ENCODE measurements around the gene OR10X1.

OR10X1 gene

GRCh38 chr1:158579733-158580132 lies at the start of gene OR10X1:
Gene OR10X1, minus strand, starts transcription at chr1:158579899. Its CDS starts 0 bp downstream, at chr1:158579899.
- DNase-seq = no peak

GRCh38 chr1:158613764-158614163 lies 34.1 kb upstream of the OR10X1 start:
- DNase-seq = no peak

GRCh38 chr1:158611916-158612315 lies 32.2 kb upstream of the OR10X1 start:
- no peak for DNase-seq

GRCh38 chr1:158607296-158607695 lies 27.6 kb upstream of the OR10X1 start:
- no peak for DNase-seq

- no peak for DNase-seq
These were observed 25.3 kb upstream of the OR10X1 start, which contains the start of gene OR10Z1 for GRCh38 chr1:158604968-158605367. Gene OR10Z1, plus strand, starts transcription at chr1:158605268. Its CDS starts 1,171 bp downstream, at chr1:158606439.

- DNase-seq = no peak
These were observed 21.0 kb upstream of the OR10X1 start for GRCh38 chr1:158600735-158601134.

- DNase-seq = no peak
These were observed 7.2 kb upstream of the OR10X1 start for GRCh38 chr1:158586942-158587341.

GRCh38 chr1:158583962-158584361 lies 4.3 kb upstream of the OR10X1 start:
- DNase-seq = no peak

GRCh38 chr1:158577561-158577960 lies 2.1 kb downstream of the OR10X1 start:
- no peak for DNase-seq

- no peak for DNase-seq
These were observed 7.5 kb downstream of the OR10X1 start for GRCh38 chr1:158572226-158572625.

- DNase-seq = no peak
These were observed 9.2 kb downstream of the OR10X1 start, which contains the start of gene OR6P1 for GRCh38 chr1:158570480-158570879. Gene OR6P1, minus strand, starts transcription at chr1:158570580. Its CDS starts 6,976 bp downstream, at chr1:158563604.

- no peak for DNase-seq
These were observed 15.1 kb downstream of the OR10X1 start for GRCh38 chr1:158564608-158565007.

GRCh38 chr1:158563853-158564252 lies 15.8 kb downstream of the OR10X1 start:
- DNase-seq = no peak

GRCh38 chr1:158559696-158560095 lies 20.0 kb downstream of the OR10X1 start:
- no peak for DNase-seq

- DNase-seq = no peak
These were observed 25.3 kb downstream of the OR10X1 start, which contains the start of gene OR6Y1 for GRCh38 chr1:158554352-158554751. Gene OR6Y1, minus strand, starts transcription at chr1:158554405. Its CDS starts 6,300 bp downstream, at chr1:158548105.

GRCh38 chr1:158552296-158552695 lies 27.4 kb downstream of the OR10X1 start:
- DNase-seq = no peak

- DNase-seq = no peak
These were observed 32.2 kb downstream of the OR10X1 start for GRCh38 chr1:158547533-158547932.

- DNase-seq = no peak
These were observed 42.1 kb downstream of the OR10X1 start for GRCh38 chr1:158537609-158538008.

GRCh38 chr1:158534496-158534895 lies 45.2 kb downstream of the OR10X1 start:
- DNase-seq = no peak
